OCI-LY7 (cell line): ENCODE results near the gene MICAL3.

Experiments
- EZH2phosphoT487 ChIP-seq: fragments of 200-600 bp; sonication (generic); IDR thresholded peaks from 2 replicates; pipeline ENCODE4 v1.6.1; 2018; ENCODE audit warnings: low read depth, borderline replicate concordance, mild to moderate bottlenecking, mixed run types, antibody characterized with exemption, low read length, moderate library complexity, mixed read lengths
- TF ChIP-seq, protein P1 (sequence below): fragments of 200-600 bp; sonication (generic); conservative IDR thresholded peaks from 2 replicates; pipeline ENCODE4 v1.5.1; 2014; ENCODE audit warnings: mild to moderate bottlenecking, antibody characterized with exemption, low read length, moderate library complexity, mixed read lengths

DNA sequence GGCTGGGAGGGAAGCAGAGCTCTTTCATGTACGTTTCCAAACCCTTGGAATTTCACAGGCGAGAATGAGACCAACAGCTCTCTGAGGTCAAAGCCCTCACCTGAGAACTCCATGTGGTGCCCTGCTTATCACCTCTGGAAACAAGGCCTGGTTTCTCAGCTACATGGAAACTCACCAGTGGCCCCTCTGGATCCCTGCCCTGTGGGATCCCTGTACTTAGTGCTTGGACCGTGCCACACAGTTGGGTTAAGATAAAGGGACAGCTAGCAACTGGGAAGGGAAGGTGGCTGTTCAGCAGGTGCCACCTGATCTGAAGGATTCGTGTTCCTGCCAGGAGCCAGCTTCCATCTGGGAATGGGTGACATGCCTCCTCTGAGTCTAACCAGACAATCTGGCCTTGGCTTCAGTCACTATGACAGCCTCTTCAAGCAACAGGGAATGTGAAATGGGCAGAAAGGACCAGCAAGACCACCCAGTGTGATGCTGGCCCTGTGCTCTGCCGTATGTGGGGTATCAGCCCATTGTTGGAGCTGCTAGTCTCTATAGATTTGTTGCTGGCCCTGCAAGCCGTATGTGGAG lies 195.8 kb downstream of the MICAL3 start:
- TF ChIP-seq, protein P1, sequence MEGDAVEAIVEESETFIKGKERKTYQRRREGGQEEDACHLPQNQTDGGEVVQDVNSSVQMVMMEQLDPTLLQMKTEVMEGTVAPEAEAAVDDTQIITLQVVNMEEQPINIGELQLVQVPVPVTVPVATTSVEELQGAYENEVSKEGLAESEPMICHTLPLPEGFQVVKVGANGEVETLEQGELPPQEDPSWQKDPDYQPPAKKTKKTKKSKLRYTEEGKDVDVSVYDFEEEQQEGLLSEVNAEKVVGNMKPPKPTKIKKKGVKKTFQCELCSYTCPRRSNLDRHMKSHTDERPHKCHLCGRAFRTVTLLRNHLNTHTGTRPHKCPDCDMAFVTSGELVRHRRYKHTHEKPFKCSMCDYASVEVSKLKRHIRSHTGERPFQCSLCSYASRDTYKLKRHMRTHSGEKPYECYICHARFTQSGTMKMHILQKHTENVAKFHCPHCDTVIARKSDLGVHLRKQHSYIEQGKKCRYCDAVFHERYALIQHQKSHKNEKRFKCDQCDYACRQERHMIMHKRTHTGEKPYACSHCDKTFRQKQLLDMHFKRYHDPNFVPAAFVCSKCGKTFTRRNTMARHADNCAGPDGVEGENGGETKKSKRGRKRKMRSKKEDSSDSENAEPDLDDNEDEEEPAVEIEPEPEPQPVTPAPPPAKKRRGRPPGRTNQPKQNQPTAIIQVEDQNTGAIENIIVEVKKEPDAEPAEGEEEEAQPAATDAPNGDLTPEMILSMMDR = no peak
- no peak for TF ChIP-seq EZH2phosphoT487
